Activated T-cell treated with anti-CD3 and anti-CD28 coated beads, Interleukin-2, amount 50 U/mL, for 48 hours (primary cell): Measurements from ENCODE around the gene LTO1.

ENCODE experiments used
- DNase-seq, 2 experiments: peaks; one replicate each; pipeline ENCODE4 v3.0.0-alpha.2; 2020

Gene LTO1

GRCh38 chr11:69656536-69657455 is 18.4 kb downstream of the LTO1 start:
- DNase-seq, result no peak

GRCh38 chr11:69655479-69656428 is 19.4 kb downstream of the LTO1 start:
- DNase-seq, result no peak

GRCh38 chr11:69654660-69655478 is 20.3 kb downstream of the LTO1 start:
- no peak for DNase-seq

- DNase-seq, result no peak
These were observed 21.0 kb downstream of the LTO1 start for GRCh38 chr11:69654001-69654659.

GRCh38 chr11:69653406-69653960 is 21.7 kb downstream of the LTO1 start:
- DNase-seq, result no peak

GRCh38 chr11:69652999-69653398 is 22.2 kb downstream of the LTO1 start:
- DNase-seq, result no peak

- DNase-seq, result no peak
These were observed 23.1 kb downstream of the LTO1 start for GRCh38 chr11:69651834-69652620.

- DNase-seq, result no peak
These were observed 24.3 kb downstream of the LTO1 start for GRCh38 chr11:69650832-69651344.

- no peak for DNase-seq
These were observed 24.9 kb downstream of the LTO1 start for GRCh38 chr11:69650081-69650831.

GRCh38 chr11:69649576-69649900 is 25.6 kb downstream of the LTO1 start:
- DNase-seq, result no peak

GRCh38 chr11:69648679-69649575 is 26.2 kb downstream of the LTO1 start:
- no peak for DNase-seq

GRCh38 chr11:69647761-69648497 is 27.2 kb downstream of the LTO1 start:
- DNase-seq, result no peak

- DNase-seq, result no peak
These were observed 27.8 kb downstream of the LTO1 start for GRCh38 chr11:69647390-69647748.

- no peak for DNase-seq
These were observed 28.4 kb downstream of the LTO1 start for GRCh38 chr11:69646493-69647389.

- DNase-seq, result no peak
These were observed 29.2 kb downstream of the LTO1 start for GRCh38 chr11:69645801-69646492.

GRCh38 chr11:69644962-69645675 is 30.0 kb downstream of the LTO1 start:
- DNase-seq, result no peak
